ENCODE data around the gene ADAMTSL1.

ADAMTSL1 gene

GRCh38 chr9:18608371-18608770 is 134.4 kb downstream of the ADAMTSL1 start:
- FAIRE-seq: no peak

DNA sequence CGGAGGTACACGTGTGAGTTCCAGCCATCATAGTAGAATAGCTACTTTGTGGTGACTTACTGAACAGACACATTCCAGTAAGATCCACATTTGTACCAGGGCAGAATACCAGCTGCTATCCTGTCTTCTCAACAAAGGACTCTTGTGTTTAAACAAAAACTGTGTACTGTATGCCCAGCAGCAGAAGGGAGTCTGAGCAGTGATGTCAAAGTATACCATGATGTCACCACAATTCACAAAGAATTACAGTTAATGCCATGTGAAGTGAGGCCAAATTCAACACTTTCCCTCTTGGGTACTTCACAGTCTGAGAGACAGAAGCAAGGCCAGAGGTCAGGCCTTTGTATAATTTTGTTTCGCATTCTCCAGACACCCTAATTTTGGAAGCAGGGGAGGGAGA is 137.0 kb downstream of the ADAMTSL1 start:
- FAIRE-seq: no peak

DNA sequence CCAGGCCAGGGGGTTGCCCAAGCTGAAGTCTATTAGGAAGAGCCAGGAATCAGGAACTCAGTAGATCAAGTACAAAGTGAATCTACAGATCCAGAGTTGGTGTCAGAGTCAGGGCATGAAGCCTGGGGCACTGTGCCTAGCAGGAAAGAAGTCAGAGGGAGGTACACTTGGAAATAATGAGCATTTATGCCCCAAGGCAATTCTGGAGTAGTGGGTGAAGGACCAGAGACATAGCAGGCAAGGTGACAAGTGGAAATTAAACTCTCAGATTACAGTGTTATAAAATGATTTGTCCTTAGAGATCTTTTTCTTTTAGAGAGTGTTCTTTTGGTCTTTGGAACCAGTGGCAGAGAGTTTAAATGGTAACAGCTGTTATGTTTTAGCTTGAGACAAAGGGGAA is 138.0 kb downstream of the ADAMTSL1 start:
- no peak for FAIRE-seq

DNA sequence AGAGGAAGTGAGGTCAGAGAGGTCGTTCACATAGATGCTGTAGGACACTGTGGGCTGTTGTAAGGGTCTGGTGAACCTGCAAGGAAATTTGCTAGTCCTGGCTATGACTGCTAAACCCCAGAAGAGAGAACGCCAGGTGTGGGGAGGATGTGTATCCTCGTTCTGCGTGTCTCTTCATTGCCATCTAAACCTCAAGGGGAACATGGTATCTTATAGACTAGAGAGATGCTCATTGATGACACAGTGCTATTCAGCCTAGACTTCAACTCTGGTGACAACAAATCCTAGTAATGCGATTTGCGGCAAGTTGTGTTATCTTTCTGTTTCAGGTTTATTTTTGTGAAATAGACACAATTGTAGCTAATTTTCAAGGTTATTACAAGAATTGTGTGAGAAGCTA is 140.2 kb downstream of the ADAMTSL1 start:
- no peak for FAIRE-seq

GRCh38 chr9:18614651-18615050 is 140.7 kb downstream of the ADAMTSL1 start:
- no peak for FAIRE-seq

- no peak for FAIRE-seq
These were observed 143.0 kb downstream of the ADAMTSL1 start for GRCh38 chr9:18616976-18617375.

DNA sequence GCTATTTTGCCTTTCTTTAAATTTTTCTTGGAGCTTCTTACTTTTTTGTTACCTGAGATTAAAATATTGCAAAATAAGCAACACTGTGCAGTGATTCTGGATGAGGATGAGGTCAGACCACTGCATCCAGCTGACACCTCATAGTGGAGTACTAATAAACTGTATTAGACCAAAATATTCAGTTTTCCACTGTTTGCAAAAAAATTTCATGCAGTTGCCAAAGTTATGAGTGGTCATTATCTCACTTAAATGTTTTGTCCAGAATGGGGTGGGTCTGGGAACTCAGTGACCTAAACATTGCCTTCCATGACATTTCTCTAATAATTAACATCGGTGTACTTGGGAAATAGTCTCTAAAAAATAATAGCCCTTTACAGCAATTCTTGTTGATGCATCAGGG is 143.8 kb downstream of the ADAMTSL1 start:
- no peak for FAIRE-seq

DNA sequence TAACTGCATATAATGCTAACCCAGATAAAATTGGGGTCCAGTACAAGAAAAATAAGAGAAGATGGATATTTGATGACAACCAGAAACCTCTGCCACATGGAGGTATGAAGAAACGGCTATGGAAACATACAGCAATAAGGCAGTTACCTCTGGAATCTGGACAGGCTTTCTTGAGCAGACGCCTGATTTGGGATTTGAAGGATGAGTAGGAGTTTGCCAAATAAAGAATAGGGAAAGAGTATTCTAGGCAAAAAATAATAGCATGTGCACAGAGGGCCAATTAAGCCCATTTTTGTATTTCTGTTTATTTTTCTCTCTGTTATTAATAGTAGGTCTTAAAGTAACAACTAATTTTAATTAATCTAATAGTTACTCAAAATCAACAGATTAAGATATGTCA is 144.9 kb downstream of the ADAMTSL1 start:
- no peak for FAIRE-seq

GRCh38 chr9:18622186-18622836 is 148.4 kb downstream of the ADAMTSL1 start:
- no peak for FAIRE-seq

- no peak for FAIRE-seq
These were observed 149.5 kb downstream of the ADAMTSL1 start for GRCh38 chr9:18623221-18624079.

- no peak for FAIRE-seq
These were observed 152.2 kb downstream of the ADAMTSL1 start for GRCh38 chr9:18626046-18626698.

- no peak for FAIRE-seq
These were observed 155.2 kb downstream of the ADAMTSL1 start for GRCh38 chr9:18629136-18629535.

DNA sequence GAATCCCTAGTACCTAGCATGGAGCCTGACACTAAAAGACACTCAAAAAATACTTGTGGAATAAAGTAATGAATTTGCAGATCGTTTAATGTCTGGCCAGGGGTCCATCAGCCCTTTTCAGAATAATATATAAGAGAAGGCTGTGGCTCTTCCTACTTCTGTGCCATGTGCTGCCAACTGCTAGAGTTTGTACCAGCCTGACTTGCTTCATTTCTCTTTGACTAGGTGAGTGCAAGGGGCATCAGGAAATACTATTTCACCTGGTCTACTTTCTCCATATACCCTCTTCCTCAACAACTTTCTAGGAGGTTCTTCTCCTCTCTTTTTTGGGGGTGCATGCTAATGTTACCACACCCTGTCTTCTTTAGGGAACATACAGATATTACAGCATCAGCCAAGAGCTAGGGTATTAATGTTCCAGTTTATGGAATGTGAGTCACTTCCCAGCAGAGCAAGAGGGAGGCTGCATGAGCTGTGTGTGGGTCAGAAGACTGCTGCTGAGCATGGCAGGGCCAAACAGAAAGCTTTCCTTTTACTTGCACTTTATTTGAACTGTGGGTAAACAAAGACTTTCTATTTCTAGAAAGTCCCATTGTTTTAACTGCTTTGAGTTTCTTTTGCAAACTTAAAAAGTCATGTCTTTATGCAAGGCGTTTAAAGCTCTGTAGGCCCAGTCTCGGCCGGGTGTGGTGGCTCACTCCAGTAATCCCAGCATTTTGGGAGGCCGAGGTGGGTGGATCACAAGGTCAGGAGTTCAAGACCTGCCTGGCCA is 158.9 kb downstream of the ADAMTSL1 start:
- no peak for FAIRE-seq

GRCh38 chr9:18636781-18637180 is 162.8 kb downstream of the ADAMTSL1 start:
- no peak for FAIRE-seq

- no peak for FAIRE-seq
These were observed 164.7 kb downstream of the ADAMTSL1 start for GRCh38 chr9:18638371-18639249.

- FAIRE-seq: no peak
These were observed 166.0 kb downstream of the ADAMTSL1 start for GRCh38 chr9:18639911-18640310.

DNA sequence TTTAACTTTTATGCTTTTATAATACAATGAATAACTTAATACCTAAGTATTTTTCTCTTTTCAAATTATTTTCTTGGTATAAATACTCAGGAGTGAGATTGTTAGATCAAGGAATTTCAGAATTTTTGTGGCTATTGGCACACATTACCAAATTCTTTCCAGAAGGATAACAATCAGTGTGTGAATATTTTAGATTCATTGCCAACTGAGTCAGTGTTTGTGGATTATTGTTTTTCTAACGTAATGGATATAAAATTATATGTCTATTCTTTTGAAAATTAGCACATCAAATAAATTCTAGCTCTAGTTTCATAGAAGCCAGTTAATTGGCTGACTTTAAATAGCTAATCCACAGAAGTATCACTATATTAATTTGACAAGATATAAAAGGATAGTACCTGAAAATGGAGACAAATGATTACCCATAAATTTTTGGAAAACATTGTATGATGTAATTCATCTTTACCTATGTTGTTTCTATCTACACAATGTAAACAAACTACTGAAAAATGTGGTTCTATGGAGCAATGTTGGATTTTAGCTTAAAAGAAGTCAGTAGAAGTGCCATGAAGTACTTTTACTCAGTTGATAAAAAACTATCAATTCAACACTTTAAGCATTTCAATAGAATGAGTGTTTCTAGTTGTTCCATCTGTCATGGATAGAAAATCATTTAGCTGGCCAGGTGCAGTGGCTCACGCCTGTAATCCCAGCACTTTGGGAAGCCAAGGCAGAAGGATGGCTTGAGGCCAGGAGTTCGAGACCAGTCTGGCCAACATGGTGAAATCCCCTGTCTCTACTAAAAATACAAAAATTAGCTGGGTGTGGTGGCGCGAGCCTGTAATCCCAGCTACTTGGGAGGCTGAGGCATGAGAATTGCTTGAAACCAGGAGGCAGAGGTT is 185.1 kb downstream of the ADAMTSL1 start:
- FAIRE-seq: peak; percentile 72

- no peak for FAIRE-seq
These were observed 186.0 kb downstream of the ADAMTSL1 start for GRCh38 chr9:18660001-18660400.

DNA sequence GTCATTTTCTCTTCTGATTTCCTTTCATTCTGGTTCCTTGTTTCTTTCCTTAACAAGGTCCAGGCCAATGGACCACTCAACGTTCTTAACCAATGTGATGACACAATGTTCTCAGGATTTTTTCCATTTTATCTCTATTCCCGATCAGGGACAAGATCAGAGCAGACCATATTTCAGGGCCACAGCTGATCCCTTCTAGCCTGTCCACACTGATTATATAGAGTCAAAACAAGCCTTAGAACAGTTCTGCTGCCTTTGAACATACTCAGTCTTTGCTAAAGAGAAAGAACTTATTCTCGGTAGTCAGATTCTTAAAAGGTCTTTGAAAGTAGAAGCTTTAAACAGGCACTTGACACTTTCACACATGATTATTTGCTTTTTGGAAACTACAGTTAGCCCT is 188.4 kb downstream of the ADAMTSL1 start:
- FAIRE-seq: no peak

- no peak for FAIRE-seq
These were observed 192.0 kb downstream of the ADAMTSL1 start for GRCh38 chr9:18665947-18666346.

DNA sequence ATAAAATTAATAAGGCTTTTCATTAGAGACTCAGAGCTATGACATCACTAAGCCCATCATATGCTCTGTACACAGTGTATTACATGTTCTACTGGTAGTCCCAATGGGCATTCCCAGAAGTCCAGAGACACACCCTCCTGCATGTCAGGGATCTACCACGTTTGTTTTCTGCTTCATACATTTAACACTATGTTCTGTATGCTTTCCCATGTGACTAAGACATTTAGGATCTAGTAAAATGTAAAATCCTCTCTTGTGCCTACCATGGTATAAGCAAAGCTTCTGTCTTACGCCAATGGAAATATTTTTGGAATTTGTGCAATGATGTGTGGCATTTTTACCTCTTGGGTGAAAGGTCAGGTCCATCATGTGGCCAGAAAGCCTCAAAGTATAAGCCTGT is 192.4 kb downstream of the ADAMTSL1 start:
- no peak for FAIRE-seq

Data from islet of Langerhans (tissue), 1 donor.